22Rv1 (cell line): ENCODE results near the gene ATP13A1.

Source experiments
- ZFX ChIP-seq: fragments of 450-650 bp; IDR thresholded peaks from 2 replicates; pipeline ENCODE4 v1.6.1; 2017; ENCODE audit warnings: antibody characterized with exemption, borderline replicate concordance
- TF ChIP-seq, protein P1 (sequence below): fragments of 450-650 bp; IDR thresholded peaks from 2 replicates; pipeline ENCODE4 v1.5.1; 2017; ENCODE audit warnings: mild to moderate bottlenecking

DNA sequence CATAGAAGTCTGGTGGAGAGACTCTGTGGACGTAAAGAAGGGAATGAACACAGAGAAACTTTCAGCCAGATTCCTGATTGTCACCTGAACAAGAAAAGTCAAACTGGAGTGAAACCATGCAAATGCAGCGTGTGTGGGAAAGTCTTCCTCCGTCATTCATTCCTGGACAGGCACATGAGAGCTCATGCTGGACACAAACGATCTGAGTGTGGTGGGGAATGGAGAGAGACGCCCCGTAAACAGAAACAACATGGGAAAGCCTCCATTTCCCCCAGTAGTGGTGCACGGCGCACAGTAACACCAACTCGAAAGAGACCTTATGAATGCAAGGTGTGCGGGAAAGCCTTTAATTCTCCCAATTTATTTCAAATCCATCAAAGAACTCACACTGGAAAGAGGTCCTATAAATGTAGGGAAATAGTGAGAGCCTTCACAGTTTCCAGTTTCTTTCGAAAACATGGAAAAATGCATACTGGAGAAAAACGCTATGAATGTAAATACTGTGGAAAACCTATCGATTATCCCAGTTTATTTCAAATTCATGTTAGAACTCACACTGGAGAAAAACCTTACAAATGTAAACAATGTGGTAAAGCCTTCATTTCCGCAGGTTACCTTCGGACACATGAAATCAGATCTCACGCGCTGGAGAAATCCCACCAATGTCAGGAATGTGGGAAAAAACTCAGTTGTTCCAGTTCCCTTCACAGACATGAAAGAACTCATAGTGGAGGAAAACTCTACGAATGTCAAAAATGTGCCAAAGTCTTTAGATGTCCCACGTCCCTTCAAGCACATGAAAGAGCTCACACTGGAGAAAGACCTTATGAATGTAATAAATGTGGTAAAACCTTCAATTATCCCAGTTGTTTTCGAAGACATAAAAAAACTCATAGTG lies 15.9 kb upstream of the ATP13A1 start:
- TF ChIP-seq, protein P1, sequence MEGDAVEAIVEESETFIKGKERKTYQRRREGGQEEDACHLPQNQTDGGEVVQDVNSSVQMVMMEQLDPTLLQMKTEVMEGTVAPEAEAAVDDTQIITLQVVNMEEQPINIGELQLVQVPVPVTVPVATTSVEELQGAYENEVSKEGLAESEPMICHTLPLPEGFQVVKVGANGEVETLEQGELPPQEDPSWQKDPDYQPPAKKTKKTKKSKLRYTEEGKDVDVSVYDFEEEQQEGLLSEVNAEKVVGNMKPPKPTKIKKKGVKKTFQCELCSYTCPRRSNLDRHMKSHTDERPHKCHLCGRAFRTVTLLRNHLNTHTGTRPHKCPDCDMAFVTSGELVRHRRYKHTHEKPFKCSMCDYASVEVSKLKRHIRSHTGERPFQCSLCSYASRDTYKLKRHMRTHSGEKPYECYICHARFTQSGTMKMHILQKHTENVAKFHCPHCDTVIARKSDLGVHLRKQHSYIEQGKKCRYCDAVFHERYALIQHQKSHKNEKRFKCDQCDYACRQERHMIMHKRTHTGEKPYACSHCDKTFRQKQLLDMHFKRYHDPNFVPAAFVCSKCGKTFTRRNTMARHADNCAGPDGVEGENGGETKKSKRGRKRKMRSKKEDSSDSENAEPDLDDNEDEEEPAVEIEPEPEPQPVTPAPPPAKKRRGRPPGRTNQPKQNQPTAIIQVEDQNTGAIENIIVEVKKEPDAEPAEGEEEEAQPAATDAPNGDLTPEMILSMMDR: no peak
- TF ChIP-seq ZFX: no peak
